DND-41 (cell line): ENCODE data around the gene CDH5.

Experiments
- ATAC-seq: fragments of 200-7000 bp; cut with Tn5 transposase; 3 replicates; pipeline ENCODE4 v1.9.1; 2021; ENCODE audit warnings: low read depth; ENCODE audit not compliant: insufficient read depth
- DNase-seq: peaks from one replicate; pipeline ENCODE4 v3.0.0-alpha.2; 2020
- H2AFZ ChIP-seq: 2 replicates; pipeline ENCODE4 v1.6.0; 2012; ENCODE audit warnings: low read depth, low read length
- H3K27ac ChIP-seq: 2 replicates; pipeline ENCODE4 v1.5.1; 2012; ENCODE audit warnings: low read length, inconsistent platforms
- H3K27me3 ChIP-seq: fragments of 200-600 bp; sonication (generic); 2 replicates; pipeline ENCODE4 v1.6.0; 2012; ENCODE audit warnings: low read length, mild to moderate bottlenecking, inconsistent platforms; ENCODE audit not compliant: insufficient read depth, poor library complexity
- H3K36me3 ChIP-seq: 2 replicates; pipeline ENCODE4 v1.5.1; 2012; ENCODE audit warnings: low read length, inconsistent platforms; ENCODE audit not compliant: insufficient read depth
- H3K4me1 ChIP-seq: 2 replicates; pipeline ENCODE4 v1.5.1; 2012; ENCODE audit warnings: mild to moderate bottlenecking, low read length; ENCODE audit not compliant: insufficient read depth
- H3K4me2 ChIP-seq: 2 replicates; pipeline ENCODE4 v1.6.0; 2012; ENCODE audit warnings: mild to moderate bottlenecking, moderate library complexity, low read length, inconsistent platforms; ENCODE audit not compliant: insufficient read depth
- H3K4me3 ChIP-seq, 2 experiments: fragments of 200-600 bp in 1 of 2; shearing (Covaris generic) in 1 of 2; 2 replicates each; pipeline ENCODE4 v1.5.1; 2012 to 2016; ENCODE audit warnings: inconsistent platforms in 2 of 2, low read length in 2 of 2, mild to moderate bottlenecking in 2 of 2, low read depth in 1 of 2, moderate library complexity in 1 of 2
- H3K79me2 ChIP-seq: 2 replicates; pipeline ENCODE4 v1.6.0; 2012; ENCODE audit warnings: low read length, inconsistent platforms; ENCODE audit not compliant: insufficient read depth
- H3K9ac ChIP-seq: 2 replicates; pipeline ENCODE4 v1.6.0; 2012; ENCODE audit warnings: low read depth, mild to moderate bottlenecking, inconsistent platforms, low read length, moderate library complexity
- H3K9me3 ChIP-seq: 2 replicates; pipeline ENCODE4 v1.5.1; 2012; ENCODE audit warnings: low read length, moderate library complexity, mild to moderate bottlenecking, inconsistent platforms; ENCODE audit not compliant: insufficient read depth, severe bottlenecking
- H4K20me1 ChIP-seq: 2 replicates; pipeline ENCODE4 v1.6.0; 2012; ENCODE audit warnings: low read length; ENCODE audit not compliant: insufficient read depth
- CTCF ChIP-seq: IDR thresholded peaks from 2 replicates; pipeline ENCODE4 v1.5.1; 2012; ENCODE audit warnings: borderline replicate concordance, low read length, moderate library complexity, mild to moderate bottlenecking; ENCODE audit not compliant: poor library complexity, severe bottlenecking; ENCODE audit errors: extremely low read depth
- EZH2 ChIP-seq: IDR thresholded peaks from 3 replicates; pipeline ENCODE4 v1.6.1; 2012; ENCODE audit warnings: borderline replicate concordance, low read depth, mild to moderate bottlenecking, moderate library complexity, low read length, inconsistent platforms; ENCODE audit not compliant: severe bottlenecking

The CDH5 gene

DNA sequence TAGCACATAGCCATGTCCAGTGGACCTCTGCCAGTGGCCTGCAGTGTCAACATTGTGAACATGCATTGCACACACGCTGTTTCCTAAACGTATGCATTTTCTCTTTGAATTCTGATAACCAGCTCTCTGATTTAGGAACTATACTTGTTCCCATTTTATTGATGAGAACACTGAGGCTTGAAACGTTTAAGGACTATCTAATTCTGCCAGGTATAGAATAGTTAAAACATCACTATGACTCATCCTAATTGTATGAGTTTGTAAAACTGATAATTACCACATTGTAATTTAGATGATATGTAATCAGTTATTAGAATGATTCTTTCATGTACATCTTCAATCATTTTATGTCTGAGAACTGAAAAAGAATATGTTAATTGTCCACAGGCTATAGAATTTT, 63.7 kb downstream of the CDH5 start:
- Histone ChIP-seq H3K9ac (no peak overlapping the region), H3K36me3 (no peaks in the 10 kb centered on the region), H3K4me1 (no peaks in the 10 kb centered on the region), H3K4me3 (no peak overlapping the region), H3K27me3 (peaks cover 11% of the 10 kb centered on the region), H4K20me1 (no peaks in the 10 kb centered on the region), H3K9me3 (no peaks in the 10 kb centered on the region), H3K79me2 (no peaks in the 10 kb centered on the region), H2AFZ (no peak overlapping the region), H3K27ac (no peak overlapping the region), H3K4me2 (no peak overlapping the region)
- ATAC-seq, result no peak
- DNase-seq, result no peak
- no peak for TF ChIP-seq EZH2
- TF ChIP-seq CTCF, result no peak

DNA sequence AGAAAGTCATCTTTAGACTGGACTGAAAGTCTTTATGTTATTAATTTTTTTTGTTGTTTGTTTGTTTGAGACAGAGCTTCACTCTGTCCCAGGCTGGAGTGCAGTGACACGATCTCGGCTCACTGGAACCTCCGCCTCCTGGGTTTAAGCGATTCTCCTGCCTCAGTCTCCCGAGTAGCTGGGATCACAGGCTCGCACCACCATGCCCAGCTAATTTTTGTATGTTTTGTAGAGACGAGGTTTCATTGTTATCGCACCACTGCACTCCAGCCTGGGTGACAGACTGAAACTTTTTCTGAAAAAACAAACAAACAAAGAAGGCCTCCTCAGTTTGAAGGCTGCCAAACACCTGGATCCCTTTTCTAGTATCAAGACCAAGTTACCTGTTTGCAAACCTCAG, 65.3 kb downstream of the CDH5 start:
- H3K4me1 ChIP-seq, result no peaks in the 10 kb centered on the region
- no peak for ATAC-seq
- H3K27ac ChIP-seq, result no peak overlapping the region

GRCh38 chr16:66432429-66432828, 65.9 kb downstream of the CDH5 start:
- H3K27ac ChIP-seq, result no peak overlapping the region
- no peak overlapping the region for H3K4me2 ChIP-seq
- H3K27me3 ChIP-seq, result peaks cover 11% of the 10 kb centered on the region
- H3K4me1 ChIP-seq, result no peaks in the 10 kb centered on the region
- H4K20me1 ChIP-seq, result no peaks in the 10 kb centered on the region
- no peak overlapping the region for H3K4me3 ChIP-seq
- no peak for ATAC-seq
- H3K79me2 ChIP-seq, result no peaks in the 10 kb centered on the region
- H2AFZ ChIP-seq, result no peak overlapping the region
- H3K9me3 ChIP-seq, result no peaks in the 10 kb centered on the region
- DNase-seq, result no peak
- H3K36me3 ChIP-seq, result no peaks in the 10 kb centered on the region
- TF ChIP-seq CTCF (no peak), EZH2 (no peak)
- H3K9ac ChIP-seq, result no peak overlapping the region

More for the DNA sequence above, 65.3 kb downstream of the CDH5 start:
- Histone ChIP-seq H3K27me3 (peaks cover 11% of the 10 kb centered on the region), H2AFZ (no peak overlapping the region), H3K79me2 (no peaks in the 10 kb centered on the region), H3K4me2 (no peak overlapping the region), H4K20me1 (no peaks in the 10 kb centered on the region), H3K9ac (no peak overlapping the region), H3K4me3 (no peak overlapping the region), H3K36me3 (no peaks in the 10 kb centered on the region), H3K9me3 (no peaks in the 10 kb centered on the region)
- no peak for TF ChIP-seq CTCF
- TF ChIP-seq EZH2, result no peak
- no peak for DNase-seq

- no peak for TF ChIP-seq EZH2
- TF ChIP-seq CTCF, result no peak
These were observed 68.3 kb downstream of the CDH5 start for GRCh38 chr16:66434619-66435430.

More at GRCh38 chr16:66434619-66435430, 68.3 kb downstream of the CDH5 start:
- Histone ChIP-seq H3K4me3 (no peak overlapping the region), H3K9ac (no peak overlapping the region), H3K79me2 (no peaks in the 10 kb centered on the region), H3K4me2 (no peak overlapping the region), H3K27ac (no peak overlapping the region), H3K9me3 (no peaks in the 10 kb centered on the region), H3K36me3 (no peaks in the 10 kb centered on the region), H2AFZ (no peak overlapping the region), H3K27me3 (peaks cover 6% of the 10 kb centered on the region), H4K20me1 (no peaks in the 10 kb centered on the region), H3K4me1 (no peaks in the 10 kb centered on the region)
- no peak for DNase-seq
- no peak for ATAC-seq
